NOMO-1 treated with DMSO at 0.1 percent for 48 hours (cell line): Measurements from ENCODE around the gene DKK3.

ENCODE experiments used
- DNase-seq: peaks from one replicate; lab custom pipeline; 2025; ENCODE audit not compliant: unreplicated experiment; lab: John Stamatoyannopoulos, UW

Gene DKK3

DNA sequence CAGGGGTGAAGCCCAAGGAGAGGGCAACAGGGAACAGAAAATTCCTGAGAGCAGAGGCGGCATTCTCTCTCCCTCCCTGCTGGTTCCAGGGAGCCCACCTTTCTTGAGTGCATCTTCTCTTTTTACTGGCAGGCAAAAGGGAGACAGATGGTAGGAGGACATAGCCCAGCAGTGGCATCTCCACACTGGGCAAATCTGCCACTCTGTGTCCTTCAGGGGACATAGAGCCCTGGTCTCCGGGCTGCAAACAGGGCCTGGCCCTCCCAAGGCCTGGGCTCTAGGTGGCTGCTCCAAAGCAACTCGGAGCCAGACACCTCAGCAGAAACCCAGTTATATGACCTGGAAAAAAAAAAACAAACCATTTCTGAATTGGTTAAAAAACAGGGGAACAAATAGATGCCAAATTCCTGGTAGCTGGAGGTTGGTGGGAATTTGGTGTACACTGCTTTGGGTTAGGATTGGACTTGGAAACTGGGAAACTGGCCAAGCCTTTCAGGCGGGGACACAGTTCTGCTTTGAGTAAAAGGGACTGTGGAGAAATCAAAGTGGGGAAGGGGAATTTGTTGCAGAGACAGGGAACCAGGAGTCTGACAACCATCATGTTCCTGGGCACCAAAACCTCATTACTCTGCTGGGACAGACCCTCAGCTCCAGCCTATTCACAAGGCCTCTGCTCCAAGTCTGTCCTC lies 23.6 kb upstream of the DKK3 start:
- no peak for DNase-seq

DNA sequence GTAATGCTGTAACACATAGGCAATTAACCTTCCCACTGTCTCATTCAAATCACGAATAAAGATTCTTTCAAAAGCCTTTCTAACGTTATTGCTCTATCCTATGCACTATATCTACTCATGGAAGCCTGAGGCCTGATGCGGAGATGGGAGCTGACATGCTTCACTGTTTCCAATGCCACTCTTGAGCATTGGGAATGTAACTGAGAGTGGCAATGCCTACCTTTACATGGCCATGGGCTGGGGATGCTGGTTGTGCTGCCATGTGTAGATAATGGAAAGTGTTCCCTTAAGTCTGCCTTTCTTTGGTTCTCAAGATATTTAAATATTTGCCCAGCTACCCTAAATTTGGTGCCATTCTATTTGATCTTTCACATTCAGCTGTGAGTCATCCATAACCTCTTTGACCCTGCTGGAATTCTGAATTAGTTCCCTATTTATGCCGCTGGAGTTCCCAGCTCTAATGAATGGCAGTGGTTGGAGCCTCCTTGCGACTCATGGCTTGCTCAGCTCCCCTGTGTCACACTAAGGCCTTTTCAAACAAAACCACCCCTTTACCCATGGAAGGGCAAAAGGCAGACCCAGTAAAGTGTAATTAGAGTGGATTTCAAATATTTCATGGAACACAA lies 21.4 kb upstream of the DKK3 start:
- no peak for DNase-seq

DNA sequence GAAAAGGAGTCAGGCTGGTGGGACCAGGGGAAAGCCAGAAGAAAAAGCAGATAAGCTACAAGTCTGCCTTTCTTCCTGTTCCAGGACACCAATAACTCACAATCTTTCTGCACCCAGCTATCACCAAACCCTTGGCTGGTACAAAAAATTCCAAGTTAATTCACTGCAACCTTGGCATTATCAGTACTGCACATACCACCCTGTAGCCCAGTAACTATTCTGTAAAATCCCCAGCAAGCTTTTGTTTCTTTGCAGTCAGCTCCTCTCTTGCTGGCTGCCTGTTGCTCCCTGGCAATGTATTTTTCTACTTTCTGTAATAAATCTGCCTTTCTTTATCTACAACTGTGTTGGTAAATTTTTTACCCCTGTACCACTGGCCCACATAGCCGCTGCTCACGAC lies 20.7 kb upstream of the DKK3 start:
- no peak for DNase-seq

DNA sequence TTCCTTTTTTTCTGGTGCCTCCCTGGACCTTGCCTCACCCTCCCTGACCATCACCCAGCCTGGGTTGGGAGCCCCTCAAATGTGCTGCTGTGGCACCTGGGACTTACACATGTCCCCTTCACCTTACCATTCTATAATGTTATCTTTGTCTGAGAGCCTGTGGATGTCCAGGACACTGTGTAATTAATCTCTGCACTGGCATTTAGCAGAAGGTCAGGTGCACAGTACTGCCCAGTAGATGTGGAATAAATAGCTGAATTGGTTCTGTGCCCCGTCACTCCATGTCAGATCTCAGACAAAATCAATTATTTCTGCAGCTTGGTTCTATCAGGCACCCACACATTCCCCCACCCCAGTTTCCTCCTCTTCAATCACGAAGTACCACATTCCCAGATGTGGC lies 19.9 kb upstream of the DKK3 start:
- DNase-seq, result no peak

DNA sequence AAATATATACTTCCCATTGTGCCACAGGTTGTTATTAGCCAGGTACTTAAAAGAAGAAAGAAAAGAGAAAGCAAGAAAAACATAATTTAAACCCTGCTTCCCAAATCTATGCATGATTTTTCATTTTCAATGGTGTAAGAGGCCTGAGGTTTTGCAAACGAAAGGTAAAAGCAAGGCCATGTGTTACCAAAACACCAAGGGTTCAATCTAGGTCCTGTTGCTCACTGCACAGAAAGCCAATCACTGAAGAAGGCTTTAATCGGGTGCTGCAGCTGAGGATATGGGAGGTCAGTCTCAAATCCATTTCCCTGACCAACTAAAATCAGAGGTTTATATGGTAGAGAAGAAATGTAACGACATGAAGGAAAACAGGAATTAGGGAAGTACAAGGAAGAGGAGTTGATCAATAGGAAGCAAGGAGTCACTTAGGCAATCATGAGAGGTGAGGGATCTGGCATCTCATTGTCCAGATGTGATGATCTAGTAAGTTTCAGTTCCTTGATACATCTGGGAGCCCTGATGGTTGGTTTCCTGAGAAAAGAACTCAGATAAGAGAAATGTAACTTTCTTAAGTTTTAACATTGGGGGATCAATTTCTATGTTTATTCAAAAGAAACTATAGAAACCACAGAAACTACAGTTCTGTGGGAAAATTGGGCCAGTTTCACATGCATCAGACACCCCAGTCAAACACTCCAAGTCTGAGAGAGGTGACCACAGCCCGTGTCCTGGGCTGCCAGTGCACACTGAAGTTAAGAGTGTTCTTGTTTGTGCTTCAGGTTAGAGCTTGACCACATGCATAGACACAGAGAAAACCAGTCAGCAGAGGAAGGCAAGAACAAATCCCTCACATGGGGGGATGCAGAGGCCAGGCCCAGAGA lies 18.1 kb upstream of the DKK3 start:
- DNase-seq, result peak; percentile 15

DNA sequence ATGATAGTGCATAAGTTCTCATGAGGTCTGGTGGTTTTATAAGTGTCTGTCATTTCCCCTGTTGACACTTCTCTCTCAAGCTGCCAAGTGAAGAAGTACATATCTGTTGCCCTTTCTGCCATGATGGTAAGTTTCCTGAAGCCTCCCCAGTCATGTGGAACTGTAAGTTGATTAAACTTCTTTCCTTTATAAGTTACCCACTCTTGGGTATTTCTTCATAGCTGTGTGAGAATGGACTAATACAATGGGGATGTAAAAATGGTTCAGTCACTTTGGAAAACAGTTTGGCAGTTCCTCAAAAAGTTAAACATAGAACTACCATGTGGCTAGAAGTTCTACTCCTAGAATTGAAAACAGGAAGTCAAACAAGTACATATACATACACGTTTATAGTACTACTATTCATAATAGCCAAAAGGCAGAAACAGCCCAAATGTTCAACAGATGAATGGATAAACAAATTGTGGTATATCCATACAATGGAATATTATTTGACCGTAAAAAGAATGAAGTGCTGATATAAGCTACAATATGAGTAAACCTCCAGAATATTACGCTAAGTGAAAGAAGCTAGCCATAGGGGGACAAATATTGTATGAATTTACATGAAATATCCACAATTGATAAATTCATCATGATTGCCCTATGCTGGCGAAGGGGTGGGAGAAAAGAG lies 16.0 kb upstream of the DKK3 start:
- DNase-seq, result peak; percentile 34

DNA sequence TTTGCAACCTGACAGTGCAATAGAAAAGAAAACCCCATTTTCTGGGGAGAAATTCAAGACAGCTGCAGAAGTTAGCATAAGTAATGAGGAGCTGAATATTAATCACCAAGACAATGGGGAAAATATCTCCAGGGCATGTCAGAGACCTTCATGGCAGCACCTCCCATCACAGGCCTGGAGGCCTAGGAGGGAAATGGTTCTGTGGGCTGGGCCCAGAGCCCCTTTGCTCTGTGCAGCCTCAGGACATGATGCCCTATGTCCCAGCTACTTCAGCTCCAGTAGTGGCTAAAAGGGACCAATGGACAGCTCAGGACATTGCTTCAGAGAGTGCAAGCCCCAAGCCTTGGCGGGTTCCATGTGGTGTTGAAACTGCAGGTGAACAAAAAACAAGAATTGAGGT lies 14.6 kb upstream of the DKK3 start:
- no peak for DNase-seq

DNA sequence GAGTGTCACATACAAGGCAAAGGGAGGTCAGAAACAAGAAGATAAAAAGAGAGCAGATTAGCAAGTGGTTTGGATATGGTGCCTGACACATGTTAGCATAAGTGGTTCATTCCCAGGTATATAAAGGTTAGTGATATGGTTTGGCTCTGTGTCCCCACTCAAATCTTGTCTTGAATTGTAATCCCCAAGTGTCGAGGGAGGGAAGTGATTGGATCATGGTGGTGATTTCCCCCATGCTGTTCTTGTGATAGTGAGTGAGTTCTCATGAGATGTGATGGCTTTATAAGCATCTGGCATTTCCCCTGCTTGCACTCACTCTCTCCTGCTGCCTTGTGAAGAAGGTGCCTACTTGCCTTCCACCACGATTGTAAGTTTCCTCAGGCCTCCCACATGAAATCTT lies 12.1 kb upstream of the DKK3 start:
- no peak for DNase-seq

DNA sequence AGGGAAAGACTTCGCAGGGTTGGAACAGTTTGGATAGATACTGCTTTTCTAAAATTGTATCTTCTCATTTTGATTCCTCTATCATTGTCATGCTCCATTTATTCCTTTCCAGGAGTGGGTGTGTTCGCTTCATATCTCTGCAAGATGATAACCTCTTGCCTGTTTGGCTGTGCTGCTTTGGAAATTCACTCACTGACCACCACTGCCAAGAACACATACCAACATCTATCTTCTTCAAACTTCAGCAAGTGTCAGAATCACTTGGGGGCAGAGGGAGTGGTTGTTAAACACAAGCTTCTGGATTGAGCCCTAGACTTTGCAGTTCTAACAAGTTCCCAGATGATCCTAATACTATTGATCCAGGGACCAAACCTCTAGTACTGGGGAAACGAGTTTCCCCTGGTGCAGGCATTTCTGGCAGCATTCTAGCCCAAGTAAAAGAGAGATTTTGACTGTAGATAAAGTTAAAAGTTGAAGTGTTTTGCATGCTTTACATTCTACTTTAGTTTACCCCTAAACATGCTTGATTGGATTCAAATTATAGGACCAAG lies 11.5 kb upstream of the DKK3 start:
- DNase-seq, result no peak

DNA sequence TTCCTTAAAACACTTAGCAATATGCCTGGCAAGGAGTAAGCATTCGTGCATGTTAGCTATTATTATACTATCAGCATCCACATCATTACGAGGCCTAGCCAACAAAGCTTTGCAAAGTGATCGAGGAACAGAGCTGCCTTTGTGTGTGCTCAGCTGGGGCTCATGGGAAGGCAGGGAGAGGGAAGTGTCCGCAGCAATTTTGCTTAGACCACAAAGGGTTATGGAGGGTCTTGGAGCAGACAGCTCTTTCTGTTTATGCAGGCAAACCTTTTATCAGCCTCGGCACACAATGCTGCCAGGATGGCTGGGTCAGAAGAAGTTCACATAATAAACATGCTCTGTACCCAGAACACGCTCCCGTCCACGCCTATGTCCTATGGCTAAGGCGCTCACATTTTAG lies 10.9 kb upstream of the DKK3 start:
- DNase-seq, result no peak

DNA sequence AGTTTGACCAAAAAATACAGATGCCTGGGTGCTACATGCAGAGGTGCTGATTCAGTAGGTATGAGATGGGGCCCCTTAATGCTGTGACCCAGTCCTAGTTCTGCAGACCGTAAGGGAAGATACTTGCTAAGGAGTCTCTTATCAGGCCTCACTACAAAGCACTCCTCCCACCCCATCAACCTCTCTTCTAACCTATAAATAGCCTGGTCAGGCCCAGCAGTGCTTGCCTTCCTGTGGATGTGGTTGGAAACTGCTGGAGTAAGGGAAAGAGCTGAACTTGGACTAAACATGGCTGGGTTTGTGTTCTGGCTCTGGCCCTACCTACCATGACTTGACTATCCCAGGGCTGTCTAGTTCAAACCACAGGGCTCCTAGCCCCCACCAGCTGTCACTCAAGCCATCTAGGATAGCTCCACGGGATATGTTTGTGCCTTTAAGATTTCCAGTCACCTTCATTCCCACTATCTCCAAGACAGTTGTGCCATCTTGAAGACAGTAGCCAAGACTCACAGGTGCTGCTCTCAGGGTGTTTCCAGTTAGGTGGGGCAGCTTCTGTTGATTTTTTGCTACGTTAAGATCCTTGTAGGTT lies 9.5 kb upstream of the DKK3 start:
- no peak for DNase-seq

DNA sequence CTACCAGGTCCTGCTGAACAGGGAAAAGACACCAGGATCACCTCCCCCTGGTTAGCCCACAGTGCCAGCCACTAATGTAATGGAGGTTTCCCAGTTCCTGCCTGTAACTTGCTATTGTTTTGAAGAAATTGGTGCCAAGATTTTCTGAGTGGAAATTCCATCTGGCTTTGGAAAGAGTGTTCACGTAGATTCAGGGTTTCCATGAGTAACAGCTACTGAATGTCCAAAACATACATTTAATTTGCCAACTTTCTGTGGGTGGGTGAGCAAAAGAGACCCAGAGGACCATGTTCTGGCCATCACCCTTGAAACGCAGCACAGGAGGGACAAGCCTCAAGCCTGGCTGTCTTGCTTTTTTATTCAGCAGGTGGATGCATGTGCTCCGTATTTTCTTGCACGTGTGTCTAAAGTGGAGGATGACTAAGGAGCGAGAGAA lies 8.8 kb upstream of the DKK3 start:
- DNase-seq, result no peak

DNA sequence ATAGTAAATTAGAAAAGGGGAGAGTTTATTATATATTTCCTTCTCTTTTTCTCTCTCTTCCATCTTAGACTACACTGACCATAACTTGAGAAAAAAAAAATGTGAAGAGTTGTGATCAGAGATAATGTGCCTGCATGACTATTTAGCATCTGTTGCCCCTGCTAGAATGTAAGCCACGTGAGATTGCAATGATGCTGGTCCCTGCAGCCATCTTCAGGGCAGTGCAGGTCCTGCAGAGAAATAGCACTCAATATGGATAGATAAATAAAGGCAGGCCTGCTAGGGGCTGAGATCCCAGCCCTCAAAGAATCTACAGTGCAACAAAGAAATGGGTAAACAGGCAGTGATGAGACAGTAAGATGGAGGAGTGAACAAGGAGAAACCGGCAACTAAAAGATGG lies 7.8 kb upstream of the DKK3 start:
- no peak for DNase-seq

DNA sequence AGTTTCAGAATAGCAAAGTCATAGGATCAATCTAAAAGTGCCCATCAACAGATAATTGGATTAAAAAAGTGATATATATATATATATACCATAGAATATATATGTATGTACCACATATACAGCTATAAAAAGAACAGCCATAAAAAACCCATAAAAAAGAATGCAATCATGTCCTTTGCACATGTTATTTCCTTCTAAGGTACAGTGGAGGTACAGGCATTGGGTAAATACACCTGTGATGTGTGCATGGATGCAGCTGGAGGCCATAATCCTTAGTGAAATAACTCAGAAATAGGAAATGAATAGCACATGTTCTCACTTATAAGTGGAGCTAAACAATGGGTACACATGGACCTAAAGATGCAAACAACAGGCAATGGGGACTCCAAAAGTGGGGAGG lies 7.1 kb upstream of the DKK3 start:
- DNase-seq, result no peak

DNA sequence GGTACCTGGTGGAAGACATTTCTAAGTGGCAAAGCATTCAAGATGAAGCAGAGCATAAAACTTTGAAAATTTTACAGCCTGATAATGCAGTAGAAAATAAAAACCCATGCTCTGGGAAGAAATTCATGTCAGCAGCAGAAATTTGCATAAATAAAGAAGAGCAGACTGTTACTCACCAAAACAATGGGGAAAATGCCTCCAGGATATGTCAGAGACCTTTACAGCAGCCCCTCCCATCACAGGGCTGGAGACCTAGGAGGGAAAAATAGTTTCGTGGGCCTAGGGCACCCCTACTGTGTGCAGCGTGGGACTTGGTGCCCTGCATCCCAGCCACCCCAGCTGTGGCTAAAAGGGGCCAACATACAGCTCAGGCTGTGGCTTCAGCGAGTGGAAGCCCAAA lies 5.4 kb upstream of the DKK3 start:
- DNase-seq, result no peak

DNA sequence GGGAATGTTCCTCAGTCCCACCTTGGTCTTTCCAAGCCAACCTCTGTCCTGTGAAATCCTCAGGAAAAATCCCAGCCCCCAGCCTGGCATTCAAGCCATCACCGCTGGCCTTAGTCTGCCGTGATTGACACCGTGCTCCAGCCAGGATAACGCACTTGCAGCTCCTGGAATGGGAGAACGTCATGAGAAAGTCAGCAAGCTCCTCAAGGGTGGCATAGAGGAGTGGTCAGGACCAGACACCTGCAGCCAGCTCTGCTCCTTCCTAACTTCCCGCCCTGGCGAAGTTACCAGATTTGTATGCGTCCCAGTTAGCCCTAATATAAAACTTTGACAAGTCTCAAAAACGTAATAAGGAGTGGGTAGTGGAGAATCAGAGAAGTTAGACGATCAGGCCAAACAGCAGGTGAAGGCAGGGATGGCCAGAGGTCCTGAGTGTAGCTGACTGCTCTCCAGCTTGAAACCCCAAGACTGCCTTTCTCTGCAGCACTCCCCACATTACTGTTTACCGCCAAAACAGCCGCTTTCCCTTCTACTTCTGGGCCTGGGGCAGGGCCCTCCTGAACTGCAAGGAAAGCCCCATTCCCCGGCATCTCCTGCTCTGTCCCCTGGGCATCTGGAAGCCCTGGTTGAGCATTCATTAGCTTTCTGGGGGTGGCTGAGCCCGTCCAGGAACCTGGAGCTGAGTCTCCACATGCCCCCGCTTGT lies 1.3 kb upstream of the DKK3 start:
- no peak for DNase-seq

DNA sequence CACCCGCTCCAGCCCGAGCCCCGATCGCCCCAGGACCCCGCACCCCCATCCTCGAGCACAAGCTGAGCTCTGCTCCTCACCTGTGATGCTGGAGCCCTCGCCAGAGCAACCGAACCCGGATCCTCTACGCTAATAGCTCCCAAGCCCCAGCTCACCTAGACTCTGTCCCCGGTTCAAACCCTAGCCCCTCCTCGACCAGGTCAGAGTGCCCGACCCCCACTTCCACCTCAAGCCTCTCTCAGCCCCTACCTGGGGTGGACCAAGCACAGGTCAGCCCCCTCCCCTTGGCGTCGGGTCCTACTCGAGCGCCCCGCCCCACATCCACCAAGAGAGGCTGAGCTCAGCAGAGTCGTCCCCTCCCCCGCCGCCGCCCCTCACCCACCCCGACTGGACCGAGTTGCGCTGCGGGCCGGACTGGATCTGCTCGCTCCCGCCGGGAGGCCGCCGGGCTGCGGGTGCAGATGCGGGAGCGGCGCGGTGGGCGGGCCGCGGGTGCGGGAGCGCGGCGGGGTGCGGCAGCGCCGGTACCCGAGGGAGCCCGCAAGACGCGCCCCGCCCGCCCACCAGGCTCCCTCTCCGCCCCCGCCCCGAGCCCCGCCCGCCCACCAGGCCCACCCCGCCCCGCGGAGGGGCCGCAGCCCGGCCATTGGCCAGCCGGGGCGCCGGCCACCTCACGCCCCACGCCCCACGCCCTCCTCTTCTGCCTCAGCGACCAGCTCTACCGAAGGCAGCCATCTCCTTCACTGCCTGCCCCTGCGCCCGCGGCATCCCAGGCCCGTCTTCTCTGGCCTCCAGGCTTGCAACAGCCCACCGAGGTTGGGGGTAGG lies 577 bp upstream of the DKK3 start:
- DNase-seq, result no peak

DNA sequence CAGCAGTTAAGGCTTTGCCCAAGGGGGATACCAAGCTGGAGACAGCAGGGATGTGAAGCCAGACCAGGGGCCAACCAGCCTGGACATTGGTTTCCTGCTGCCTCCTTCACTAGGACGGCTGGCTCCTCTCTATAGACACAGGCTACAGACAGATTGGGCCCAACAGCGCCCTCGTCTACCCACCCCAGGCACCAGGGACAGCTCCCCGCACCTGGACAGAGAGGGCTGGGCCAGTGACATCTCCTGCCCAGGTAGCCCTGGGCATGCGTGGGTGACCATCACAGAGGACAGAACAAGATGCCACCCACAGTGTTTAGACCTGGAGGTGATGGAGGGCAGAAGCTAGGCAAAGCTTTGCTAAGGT lies 1.2 kb downstream of the DKK3 start:
- no peak for DNase-seq

DNA sequence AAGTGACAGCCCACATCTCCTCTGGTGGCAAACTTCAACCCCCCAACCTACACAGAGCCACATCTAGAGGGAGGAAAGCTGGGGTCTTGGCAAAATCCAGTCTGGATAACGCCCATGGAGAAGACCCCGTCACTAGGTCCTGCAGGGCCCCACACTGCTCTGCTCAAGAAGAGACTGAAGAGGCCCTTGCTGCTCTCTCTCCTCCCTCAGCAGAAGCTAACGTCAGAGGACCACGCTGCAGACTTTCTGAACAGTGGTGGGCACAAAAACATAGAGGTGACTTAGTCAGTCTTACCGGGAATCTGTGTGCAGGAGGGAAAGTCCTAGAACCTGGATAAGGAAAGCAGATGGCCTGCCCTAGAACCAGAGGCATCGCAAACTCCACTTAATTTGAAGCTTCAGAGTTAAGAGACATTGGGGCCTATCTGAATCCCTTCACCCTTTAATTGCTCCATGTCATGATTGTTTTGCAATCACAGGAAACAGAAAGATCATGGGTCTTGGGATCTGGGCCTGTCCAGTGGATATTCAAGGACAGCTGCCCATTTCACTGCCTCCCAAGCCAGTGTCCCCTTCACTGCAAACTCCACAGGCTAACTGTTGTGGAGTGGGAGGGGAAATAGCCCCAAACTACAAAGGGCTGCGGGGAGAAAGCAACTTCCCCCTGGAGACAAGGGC lies 1.7 kb downstream of the DKK3 start:
- DNase-seq, result no peak
